GM19438 (cell line): ENCODE results near the gene SMG1.
A peak's percentile ranks its signal among the peaks of the same experiment; 100 is the strongest.
"Not testable (repeated sequence)": the region's sequence is repeated elsewhere in the genome, so short reads cannot be mapped to it uniquely, and the experiment has no call there.

Source experiments
- ATAC-seq: cut with Tn5 transposase; IDR thresholded peaks from one replicate; pipeline ENCODE4 v1.9.1; 2021; ENCODE audit warnings: low read depth; ENCODE audit not compliant: unreplicated experiment

The SMG1 gene

GRCh38 chr16:18925986-18926865 is at the start of gene SMG1:
TSS of gene SMG1 (minus strand) at chr16:18926408. CDS start at chr16:18926041, 367 bp downstream.
- ATAC-seq: peak; percentile 85

- no peak for ATAC-seq
These were observed 48.9 kb upstream of the SMG1 start for GRCh38 chr16:18975109-18975508.

- no peak for ATAC-seq
These were observed 43.6 kb upstream of the SMG1 start for GRCh38 chr16:18969855-18970240.

- ATAC-seq: no peak
These were observed 43.0 kb upstream of the SMG1 start for GRCh38 chr16:18969050-18969854.

GRCh38 chr16:18966791-18967190 is 40.6 kb upstream of the SMG1 start:
- ATAC-seq: no peak

GRCh38 chr16:18965555-18965954 is 39.3 kb upstream of the SMG1 start:
- ATAC-seq: no peak

- no peak for ATAC-seq
These were observed 32.9 kb upstream of the SMG1 start for GRCh38 chr16:18959031-18959505.

GRCh38 chr16:18958621-18959029 is 32.4 kb upstream of the SMG1 start:
- ATAC-seq: no peak

GRCh38 chr16:18956658-18957241 is 30.5 kb upstream of the SMG1 start:
- not testable (repeated sequence) for ATAC-seq

- not testable (repeated sequence) for ATAC-seq
These were observed 29.8 kb upstream of the SMG1 start for GRCh38 chr16:18955874-18956580.

- ATAC-seq: no peak
These were observed 27.3 kb upstream of the SMG1 start for GRCh38 chr16:18953547-18953946.

- no peak for ATAC-seq
These were observed 24.4 kb upstream of the SMG1 start for GRCh38 chr16:18950469-18951185.

- no peak for ATAC-seq
These were observed 22.3 kb upstream of the SMG1 start for GRCh38 chr16:18948372-18949020.

GRCh38 chr16:18945233-18945632 is 19.0 kb upstream of the SMG1 start:
- no peak for ATAC-seq

GRCh38 chr16:18943414-18943813 is 17.2 kb upstream of the SMG1 start:
- no peak for ATAC-seq

GRCh38 chr16:18942061-18942460 is 15.9 kb upstream of the SMG1 start:
- ATAC-seq: no peak

GRCh38 chr16:18941471-18941870 is 15.3 kb upstream of the SMG1 start:
- no peak for ATAC-seq

GRCh38 chr16:18938986-18939385 is 12.8 kb upstream of the SMG1 start:
- ATAC-seq: no peak

- no peak for ATAC-seq
These were observed 11.2 kb upstream of the SMG1 start for GRCh38 chr16:18937390-18937789.
